DMS79 treated with DMSO at 0.1 percent for 48 hours (cell line): ENCODE results near the gene WSCD2.

Experiments
- DNase-seq: peaks from one replicate; lab custom pipeline; 2025; lab: John Stamatoyannopoulos, UW

The WSCD2 gene

GRCh38 chr12:108128221-108129016 lies 669 bp upstream of the WSCD2 start:
- no peak for DNase-seq

GRCh38 chr12:108131035-108131434 lies 1.9 kb downstream of the WSCD2 start:
- no peak for DNase-seq

GRCh38 chr12:108131657-108132126 lies 2.6 kb downstream of the WSCD2 start:
- DNase-seq, result no peak

- no peak for DNase-seq
Measured at GRCh38 chr12:108133482-108133881, 4.4 kb downstream of the WSCD2 start.

GRCh38 chr12:108134744-108135143 lies 5.7 kb downstream of the WSCD2 start:
- no peak for DNase-seq

- DNase-seq, result no peak
Measured at GRCh38 chr12:108135627-108136026, 6.5 kb downstream of the WSCD2 start.

- DNase-seq, result no peak
Measured at GRCh38 chr12:108136697-108137096, 7.6 kb downstream of the WSCD2 start.

GRCh38 chr12:108139454-108139853 lies 10.4 kb downstream of the WSCD2 start:
- no peak for DNase-seq

- DNase-seq, result no peak
Measured at GRCh38 chr12:108140501-108140900, 11.4 kb downstream of the WSCD2 start.

GRCh38 chr12:108141600-108142130 lies 12.6 kb downstream of the WSCD2 start:
- DNase-seq, result no peak

- no peak for DNase-seq
Measured at GRCh38 chr12:108143144-108143543, 14.1 kb downstream of the WSCD2 start.

- DNase-seq, result no peak
Measured at GRCh38 chr12:108144080-108144479, 15.0 kb downstream of the WSCD2 start.

GRCh38 chr12:108145011-108145410 lies 15.9 kb downstream of the WSCD2 start:
- no peak for DNase-seq

GRCh38 chr12:108146035-108146893 lies 17.2 kb downstream of the WSCD2 start:
- no peak for DNase-seq

- no peak for DNase-seq
Measured at GRCh38 chr12:108147279-108147678, 18.2 kb downstream of the WSCD2 start.

- DNase-seq, result no peak
Measured at GRCh38 chr12:108148521-108149074, 19.5 kb downstream of the WSCD2 start.

GRCh38 chr12:108150436-108150835 lies 21.3 kb downstream of the WSCD2 start:
- DNase-seq, result no peak

- no peak for DNase-seq
Measured at GRCh38 chr12:108151533-108152169, 22.6 kb downstream of the WSCD2 start.

- no peak for DNase-seq
Measured at GRCh38 chr12:108152170-108152538, 23.1 kb downstream of the WSCD2 start.

GRCh38 chr12:108156717-108157116 lies 27.6 kb downstream of the WSCD2 start:
- no peak for DNase-seq

GRCh38 chr12:108157870-108158459 lies 28.9 kb downstream of the WSCD2 start:
- DNase-seq, result no peak

- DNase-seq, result no peak
Measured at GRCh38 chr12:108162207-108162606, 33.1 kb downstream of the WSCD2 start.
